SK-N-SH (cell line): Measurements from ENCODE around the gene SORBS2. TPM values are rescaled to one million over a fixed set of nuclear protein-coding genes. Genes with fewer than 3 reads are reported as not detected.

ENCODE experiments used
- CTCF ChIA-PET: fragments of 300-600, 350-600 bp; formaldehyde crosslinking; extraction: SDS; loops from one replicate; lab custom pipeline; 2021; lab: Yijun Ruan, JAX
- POLR2A ChIA-PET: fragments of 350-600 bp; sonication (Branson Sonifier 250); formaldehyde crosslinking; extraction: SDS; loops from one replicate; lab custom pipeline; 2020; ENCODE audit warnings: antibody characterized with exemption, inconsistent platforms; lab: Yijun Ruan, JAX
- DNase-seq: peaks from one replicate; pipeline ENCODE4 v3.0.0; 2012
- H2AFZ ChIP-seq: fragments of 200-600 bp; sonication (generic); 2 replicates; pipeline ENCODE4 v1.8.1; 2016; ENCODE audit warnings: antibody characterized with exemption, mild to moderate bottlenecking, low read depth
- H3F3A ChIP-seq: fragments of 200-600 bp; sonication (generic); replicated peaks from 2 replicates; pipeline ENCODE3; 2016; ENCODE audit warnings: antibody characterized with exemption, mild to moderate bottlenecking; ENCODE audit not compliant: insufficient read depth
- H3K27ac ChIP-seq, 2 experiments: fragments of 200-500 bp in 1 of 2; fragments of 200-600 bp in 1 of 2; sonication (Bioruptor generic) in 1 of 2; sonication (generic), shearing (Covaris generic) in 1 of 2; 2 replicates each; pipeline versions ENCODE4 v1.5.1 to v1.6.1; 2014 to 2016; ENCODE audit warnings: low read depth in 2 of 2, inconsistent platforms in 1 of 2, low read length in 1 of 2, mild to moderate bottlenecking in 1 of 2, mixed read lengths in 1 of 2
- H3K27me3 ChIP-seq: fragments of 200-600 bp; sonication (generic), shearing (Covaris generic); 2 replicates; pipeline ENCODE4 v1.6.1; 2016; ENCODE audit warnings: mixed run types; ENCODE audit not compliant: insufficient read depth
- H3K36me3 ChIP-seq, 2 experiments: fragments of 200-500 bp in 1 of 2; fragments of 200-600 bp in 1 of 2; sonication (Bioruptor generic) in 1 of 2; sonication (generic) in 1 of 2; replicated peaks in 1 of 2; 2 replicates each; pipeline versions ENCODE3 to v1.5.1; 2014 to 2016; ENCODE audit warnings: low read length in 1 of 2, mild to moderate bottlenecking in 1 of 2; ENCODE audit not compliant: insufficient read depth in 2 of 2, control insufficient read depth in 1 of 2
- H3K4me1 ChIP-seq, 2 experiments: fragments of 200-500 bp in 1 of 2; fragments of 200-600 bp in 1 of 2; sonication (Bioruptor generic) in 1 of 2; sonication (generic), shearing (Covaris generic) in 1 of 2; 2 replicates each; pipeline versions ENCODE4 v1.5.1 to v1.6.1; 2014 to 2016; ENCODE audit warnings: low read depth in 1 of 2, low read length in 1 of 2, mixed run types in 1 of 2; ENCODE audit not compliant: insufficient read depth in 2 of 2, control insufficient read depth in 1 of 2
- H3K4me2 ChIP-seq: fragments of 200-600 bp; sonication (generic), shearing (Covaris generic); 2 replicates; pipeline ENCODE4 v1.6.1; 2017; ENCODE audit warnings: mixed run types
- H3K4me3 ChIP-seq, 2 experiments: fragments of 200-500 bp in 1 of 2; fragments of 200-600 bp in 1 of 2; sonication (Bioruptor generic) in 1 of 2; sonication (generic), shearing (Covaris generic) in 1 of 2; 2 replicates each; pipeline versions ENCODE4 v1.5.1 to v1.8.1; 2014 to 2016; ENCODE audit warnings: low read depth in 2 of 2, inconsistent platforms in 1 of 2, low read length in 1 of 2, mild to moderate bottlenecking in 1 of 2, mixed read lengths in 1 of 2, moderate library complexity in 1 of 2
- H3K79me2 ChIP-seq: fragments of 200-600 bp; sonication (generic); 2 replicates; pipeline ENCODE4 v1.8.1; 2017; ENCODE audit warnings: mild to moderate bottlenecking; ENCODE audit not compliant: insufficient read depth
- H3K9ac ChIP-seq: fragments of 200-600 bp; sonication (generic); 2 replicates; pipeline ENCODE4 v1.6.1; 2017; ENCODE audit warnings: mixed run types
- H3K9me2 ChIP-seq: fragments of 200-600 bp; sonication (generic); 2 replicates; pipeline ENCODE4 v1.6.1; 2017; ENCODE audit warnings: mixed run types
- H3K9me3 ChIP-seq: fragments of 200-600 bp; sonication (generic); 2 replicates; pipeline ENCODE4 v1.6.1; 2017; ENCODE audit warnings: mixed run types, mild to moderate bottlenecking, moderate library complexity
- H4K20me1 ChIP-seq: fragments of 200-600 bp; sonication (generic); 2 replicates; pipeline ENCODE4 v1.6.1; 2017; ENCODE audit warnings: mild to moderate bottlenecking, mixed run types; ENCODE audit not compliant: insufficient read depth
- CTCF ChIP-seq: fragments of 200-600 bp; sonication (generic); IDR thresholded peaks from 2 replicates; pipeline ENCODE4 v1.6.1; 2017; ENCODE audit warnings: antibody characterized with exemption, mild to moderate bottlenecking, moderate library complexity
- EP300 ChIP-seq, 2 experiments: IDR thresholded peaks; 2 replicates each; pipeline versions ENCODE4 v1.4.0 to v1.6.1; 2012; ENCODE audit warnings: borderline replicate concordance in 1 of 2, low read depth in 1 of 2, low read length in 1 of 2
- EZH2phosphoT487 ChIP-seq: fragments of 200-600 bp; sonication (generic); IDR thresholded peaks from 2 replicates; pipeline ENCODE4 v1.6.1; 2017; ENCODE audit warnings: low read depth, mixed run types, mild to moderate bottlenecking, antibody characterized with exemption, moderate library complexity, borderline replicate concordance
- FOXM1 ChIP-seq: IDR thresholded peaks from 2 replicates; pipeline ENCODE4 v1.4.0; 2012; ENCODE audit warnings: low read depth, mild to moderate bottlenecking
- IRF3 ChIP-seq: fragments of 150-350 bp; IDR thresholded peaks from 2 replicates; pipeline ENCODE4 v1.6.1; 2016; ENCODE audit warnings: mild to moderate bottlenecking, low read depth, low read length
- MAX ChIP-seq: IDR thresholded peaks from 2 replicates; pipeline ENCODE4 v1.4.0; 2012; ENCODE audit warnings: low read depth
- MEF2A ChIP-seq: IDR thresholded peaks from 2 replicates; pipeline ENCODE4 v1.4.0; 2012; ENCODE audit warnings: low read depth, borderline replicate concordance
- MXI1 ChIP-seq: IDR thresholded peaks from 2 replicates; pipeline ENCODE4 v1.6.1; 2012; ENCODE audit warnings: mild to moderate bottlenecking, low read depth, low read length, improper control_type of control experiment
- NRF1 ChIP-seq: IDR thresholded peaks from 2 replicates; pipeline ENCODE4 v1.6.1; 2012; ENCODE audit warnings: low read depth, mild to moderate bottlenecking, low read length
- POLR2AphosphoS5 ChIP-seq: IDR thresholded peaks from 2 replicates; pipeline ENCODE4 v1.6.1; 2012; ENCODE audit warnings: low read depth, low read length
- RAD21 ChIP-seq: IDR thresholded peaks from 2 replicates; pipeline ENCODE4 v1.6.1; 2012; ENCODE audit warnings: mild to moderate bottlenecking, low read length
- RXRA ChIP-seq: IDR thresholded peaks from 2 replicates; pipeline ENCODE4 v1.4.0; 2012; ENCODE audit warnings: low read depth, mild to moderate bottlenecking, borderline replicate concordance
- TAF1 ChIP-seq: IDR thresholded peaks from 2 replicates; pipeline ENCODE4 v1.6.1; 2012; ENCODE audit warnings: low read depth, mild to moderate bottlenecking, low read length, moderate library complexity, borderline replicate concordance
- TCF12 ChIP-seq: IDR thresholded peaks from 2 replicates; pipeline ENCODE4 v1.4.0; 2012
- TEAD4 ChIP-seq: IDR thresholded peaks from 2 replicates; pipeline ENCODE4 v1.4.0; 2012; ENCODE audit warnings: mild to moderate bottlenecking, borderline replicate concordance; ENCODE audit not compliant: insufficient read depth
- ZBTB33 ChIP-seq: IDR thresholded peaks from 2 replicates; pipeline ENCODE4 v1.4.0; 2012; ENCODE audit warnings: low read depth, borderline replicate concordance
- WGBS: methylation state at CpG from one replicate; pipeline ENCODE4 v1.1.6; 2017; ENCODE audit warnings: low lambda C conversion rate; 5-methylcytosine and 5-hydroxymethylcytosine counted together
- polyA plus RNA-seq, 3 experiments: library from polyadenylated mRNA; depleted of rRNA; stranded (reverse); fragments of >200 nt; gene quantifications; 2 replicates each; pipeline ENCODE4 v1.2.3, GENCODE V29; 2012
- small RNA-seq, 7 experiments: library from RNA; depleted of rRNA; stranded (forward); fragments of <200 nt; gene quantifications; one replicate each; pipeline ENCODE3, GENCODE V24; 2012

SORBS2 gene
- polyA plus RNA-seq, 1 of the 3 experiments (the other 2 are of a cell fraction): 2.5 TPM

GRCh38 chr4:185535612-185536410, 276.2 kb downstream of the SORBS2 start:
- no peak for TF ChIP-seq EZH2phosphoT487
- TF ChIP-seq MEF2A: no peak
- no peak for TF ChIP-seq RXRA
- no peak for TF ChIP-seq CTCF
- no peak for TF ChIP-seq RAD21
- TF ChIP-seq TAF1: no peak
- no peak for TF ChIP-seq MAX
- no peak for TF ChIP-seq TEAD4
- no peak for TF ChIP-seq MXI1
- no peak for TF ChIP-seq POLR2AphosphoS5
- TF ChIP-seq NRF1: no peak
- TF ChIP-seq IRF3: no peak
- TF ChIP-seq EP300 (IDR thresholded peaks at IDR 0.05; ENCODE audit: borderline replicate concordance in 1 of 2, low read depth in 1 of 2, low read length in 1 of 2): no peak
- no peak for TF ChIP-seq FOXM1
- TF ChIP-seq TCF12: no peak
- TF ChIP-seq ZBTB33: no peak
- H3K4me3 ChIP-seq: peak overlapping the region; percentile 57 to 61
- peaks cover 37% of the 10 kb centered on the region; the same call in 1 of the 2 replicates for H3K27me3 ChIP-seq
- ChIA-PET CTCF (interaction anchor here (0.9 to 2.0 kb wide), 8 partner anchors 16 to 486 kb away, joined by 3 to 6 read pairs (median 4); no protein-coding TSS in a partner anchor), POLR2A (no interaction called here)
- no peaks in the 10 kb centered on the region for H3K79me2 ChIP-seq
- H2AFZ ChIP-seq: peak overlapping the region; percentile 91; the same call in 1 of the 2 replicates
- H3K9ac ChIP-seq: no peak overlapping the region
- H3K4me2 ChIP-seq: peak overlapping the region; percentile 87
- no peaks in the 10 kb centered on the region for H3K9me3 ChIP-seq
- no peak overlapping the region; a peak in 1 of 4 replicates for H3K27ac ChIP-seq
- 26% methylated on average over 15 of the region's 32 CpGs for WGBS
- H3F3A ChIP-seq: no peaks in the 10 kb centered on the region
- no peaks in the 10 kb centered on the region for H3K36me3 ChIP-seq
- H4K20me1 ChIP-seq: no peaks in the 10 kb centered on the region
- DNase-seq: peak; percentile 15
- H3K9me2 ChIP-seq: no peaks in the 10 kb centered on the region
- H3K4me1 ChIP-seq: peaks cover 0 to 8% of the 10 kb centered on the region in 2 experiments; a peak in 1 of 4 replicates

Small RNA genes within 50 kb of the gene (small RNA-seq; reads per million reads assigned to genes)
- gene RF00019: 0 reads per million in 7 experiments
